Prostate gland (tissue), 2 donors: ENCODE measurements around the gene SERPINB12. TPM values are rescaled to one million over a fixed set of nuclear protein-coding genes. Genes with fewer than 3 reads are reported as not detected.

Source experiments
- DNase-seq: peaks from one replicate; pipeline ENCODE4 v3.0.0-alpha.2; 2019; ENCODE audit warnings: low spot score
- H3K27ac ChIP-seq, 2 donors: fragments of 200-600 bp; sonication (generic); 2 replicates each; pipeline ENCODE4 v1.5.1; 2017 to 2019
- H3K27me3 ChIP-seq: fragments of 200-600 bp; sonication (generic); replicated peaks from 2 replicates; pipeline ENCODE4 v1.5.1; 2019; ENCODE audit not compliant: insufficient read depth
- H3K36me3 ChIP-seq, 2 donors: fragments of 200-600 bp; sonication (generic); 1 replicate in 1 of 2; 2 replicates in 1 of 2; pipeline versions ENCODE4 v1.5.1 to v1.8.1; 2017 to 2019
- H3K4me1 ChIP-seq: fragments of 200-600 bp; sonication (generic); replicated peaks from 2 replicates; pipeline ENCODE4 v1.5.1; 2019
- H3K4me3 ChIP-seq, 2 donors: fragments of 200-600 bp; sonication (generic); 2 replicates each; pipeline ENCODE4 v1.5.1; 2017 to 2019
- H3K9me3 ChIP-seq: fragments of 200-600 bp; sonication (generic); 2 replicates; pipeline ENCODE4 v1.5.1; 2017
- POLR2A ChIP-seq: fragments of 450-650 bp; IDR thresholded peaks from one replicate; pipeline ENCODE4 v1.6.1; 2016; ENCODE audit warnings: antibody characterized with exemption, mild to moderate bottlenecking
- POLR2AphosphoS5 ChIP-seq: sonication (generic); formaldehyde crosslinking; IDR thresholded peaks from one replicate; pipeline ENCODE4 v1.6.1; 2017; ENCODE audit warnings: antibody characterized with exemption
- WGBS: methylation state at CpG from one replicate; pipeline ENCODE4 v1.1.5; 2018; 5-methylcytosine and 5-hydroxymethylcytosine counted together
- intact Hi-C: fragments of 100-400 bp; cut with DNase I; formaldehyde crosslinking; loops from one replicate; pipeline ENCODE4 v1.14.2; 2022
- total RNA-seq, 2 donors: library from RNA; depleted of rRNA; stranded (reverse); fragments of >200 nt; gene quantifications; one replicate each; pipeline ENCODE4 v1.1.0, GENCODE V29; 2016
- TF ChIP-seq, protein P1 (sequence below), 4 experiments: fragments of 200-600 bp in 2 of 4; fragments of 450-650 bp in 2 of 4; sonication (generic) in 2 of 4; IDR thresholded peaks; 1 replicate in 3 of 4; 2 replicates in 1 of 4; pipeline ENCODE4 v1.5.1; 2016 to 2019; ENCODE audit warnings: antibody characterized with exemption in 4 of 4, mild to moderate bottlenecking in 2 of 4, moderate library complexity in 2 of 4

Gene SERPINB12, protein sequence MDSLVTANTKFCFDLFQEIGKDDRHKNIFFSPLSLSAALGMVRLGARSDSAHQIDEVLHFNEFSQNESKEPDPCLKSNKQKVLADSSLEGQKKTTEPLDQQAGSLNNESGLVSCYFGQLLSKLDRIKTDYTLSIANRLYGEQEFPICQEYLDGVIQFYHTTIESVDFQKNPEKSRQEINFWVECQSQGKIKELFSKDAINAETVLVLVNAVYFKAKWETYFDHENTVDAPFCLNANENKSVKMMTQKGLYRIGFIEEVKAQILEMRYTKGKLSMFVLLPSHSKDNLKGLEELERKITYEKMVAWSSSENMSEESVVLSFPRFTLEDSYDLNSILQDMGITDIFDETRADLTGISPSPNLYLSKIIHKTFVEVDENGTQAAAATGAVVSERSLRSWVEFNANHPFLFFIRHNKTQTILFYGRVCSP
- total RNA-seq: not detected

DNA sequence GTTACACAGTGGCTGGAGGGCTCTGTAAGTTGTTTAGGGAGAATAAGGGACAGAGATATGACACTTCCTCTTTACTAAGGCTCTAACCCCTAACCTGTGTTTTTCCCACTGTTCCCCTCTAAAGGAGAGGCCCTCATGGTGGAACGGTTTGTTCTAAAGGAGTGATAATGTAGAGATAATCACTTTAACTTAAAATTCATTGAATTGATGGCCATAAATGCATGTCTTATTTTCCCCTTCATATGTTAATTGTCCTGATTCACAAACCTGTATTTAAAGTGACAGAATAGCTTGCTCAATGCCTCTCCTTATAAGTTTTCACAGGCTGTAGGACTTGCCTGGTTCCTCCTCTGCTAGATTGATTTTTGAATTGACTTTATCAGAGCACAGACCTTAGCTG lies at the start of gene SERPINB12:
TSS of gene SERPINB12 (plus strand) at position 301 of the 400 bp plus-strand sequence. CDS start 13,791 bp downstream, outside the sequence.
- 68% methylated on average over 1 of the region's 1 CpG for WGBS
- Histone ChIP-seq H3K27ac (no peak within 1 kb of the TSS), H3K27me3 (no peaks in the 10 kb centered on the region), H3K9me3 (no peaks in the 10 kb centered on the region), H3K36me3 (no peaks in the 10 kb centered on the region), H3K4me1 (no peaks in the 10 kb centered on the region), H3K4me3 (no peak within 1 kb of the TSS)
- intact Hi-C loops: no loop called here
- no peak for DNase-seq
- TF ChIP-seq POLR2AphosphoS5 (no peak), POLR2A (no peak)
- TF ChIP-seq, protein P1, sequence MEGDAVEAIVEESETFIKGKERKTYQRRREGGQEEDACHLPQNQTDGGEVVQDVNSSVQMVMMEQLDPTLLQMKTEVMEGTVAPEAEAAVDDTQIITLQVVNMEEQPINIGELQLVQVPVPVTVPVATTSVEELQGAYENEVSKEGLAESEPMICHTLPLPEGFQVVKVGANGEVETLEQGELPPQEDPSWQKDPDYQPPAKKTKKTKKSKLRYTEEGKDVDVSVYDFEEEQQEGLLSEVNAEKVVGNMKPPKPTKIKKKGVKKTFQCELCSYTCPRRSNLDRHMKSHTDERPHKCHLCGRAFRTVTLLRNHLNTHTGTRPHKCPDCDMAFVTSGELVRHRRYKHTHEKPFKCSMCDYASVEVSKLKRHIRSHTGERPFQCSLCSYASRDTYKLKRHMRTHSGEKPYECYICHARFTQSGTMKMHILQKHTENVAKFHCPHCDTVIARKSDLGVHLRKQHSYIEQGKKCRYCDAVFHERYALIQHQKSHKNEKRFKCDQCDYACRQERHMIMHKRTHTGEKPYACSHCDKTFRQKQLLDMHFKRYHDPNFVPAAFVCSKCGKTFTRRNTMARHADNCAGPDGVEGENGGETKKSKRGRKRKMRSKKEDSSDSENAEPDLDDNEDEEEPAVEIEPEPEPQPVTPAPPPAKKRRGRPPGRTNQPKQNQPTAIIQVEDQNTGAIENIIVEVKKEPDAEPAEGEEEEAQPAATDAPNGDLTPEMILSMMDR (IDR thresholded peaks at IDR 0.05): no peak

DNA sequence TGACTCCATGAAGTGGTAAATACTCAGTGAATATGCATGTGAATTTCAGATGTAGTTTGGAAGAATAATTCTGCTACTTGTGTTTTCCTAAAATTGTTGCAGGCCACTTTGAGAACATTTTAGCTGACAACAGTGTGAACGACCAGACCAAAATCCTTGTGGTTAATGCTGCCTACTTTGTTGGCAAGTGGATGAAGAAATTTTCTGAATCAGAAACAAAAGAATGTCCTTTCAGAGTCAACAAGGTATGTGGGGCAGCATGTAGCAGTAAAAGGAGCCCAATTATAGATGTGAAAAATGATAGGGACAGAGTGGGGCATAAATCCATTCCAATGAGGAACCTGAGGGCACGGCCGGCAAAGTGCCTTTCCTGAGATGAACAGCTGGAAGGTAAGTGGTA lies 49.3 kb upstream of the SERPINB12 start:
- no peaks in the 10 kb centered on the region for H3K36me3 ChIP-seq
- no peaks in the 10 kb centered on the region for H3K4me1 ChIP-seq
- WGBS: 38% methylated on average over 3 of the region's 3 CpGs
- TF ChIP-seq, protein P1 (IDR thresholded peaks at IDR 0.05): no peak
- TF ChIP-seq POLR2A: no peak
- no peak for TF ChIP-seq POLR2AphosphoS5
- DNase-seq: no peak
- intact Hi-C loops: no loop called here
- no peak overlapping the region for H3K4me3 ChIP-seq
- H3K9me3 ChIP-seq: no peaks in the 10 kb centered on the region
- H3K27ac ChIP-seq: no peak overlapping the region
- no peaks in the 10 kb centered on the region for H3K27me3 ChIP-seq

GRCh38 chr18:63495675-63496074 lies 46.5 kb upstream of the SERPINB12 start:
- no peak overlapping the region for H3K4me3 ChIP-seq
- WGBS: 96% methylated on average over 2 of the region's 2 CpGs
- no peaks in the 10 kb centered on the region for H3K27me3 ChIP-seq
- no peaks in the 10 kb centered on the region for H3K36me3 ChIP-seq
- H3K27ac ChIP-seq: no peak overlapping the region
- H3K9me3 ChIP-seq: no peaks in the 10 kb centered on the region
- intact Hi-C loops: no loop called here
- no peak for DNase-seq
- no peak for TF ChIP-seq POLR2A
- TF ChIP-seq, protein P1 (IDR thresholded peaks at IDR 0.05): no peak
- TF ChIP-seq POLR2AphosphoS5: no peak
- no peaks in the 10 kb centered on the region for H3K4me1 ChIP-seq

- H3K27ac ChIP-seq: no peak overlapping the region
- 36% methylated on average over 2 of the region's 2 CpGs for WGBS
- no peaks in the 10 kb centered on the region for H3K4me1 ChIP-seq
- no peak overlapping the region for H3K4me3 ChIP-seq
- DNase-seq: no peak
- no peaks in the 10 kb centered on the region for H3K27me3 ChIP-seq
- H3K36me3 ChIP-seq: no peaks in the 10 kb centered on the region
- TF ChIP-seq, protein P1 (IDR thresholded peaks at IDR 0.05): peak in 2 of 4 experiments; percentile 23 to 43
- TF ChIP-seq POLR2AphosphoS5: no peak
- intact Hi-C loops: no loop called here
- no peaks in the 10 kb centered on the region for H3K9me3 ChIP-seq
Measured at GRCh38 chr18:63505566-63506335, 36.4 kb upstream of the SERPINB12 start.
